HUES48 (cell line): Measurements from ENCODE around the gene JADE2.
"Not testable (repeated sequence)": the region's sequence is repeated elsewhere in the genome, so short reads cannot be mapped to it uniquely, and the experiment has no call there.

ENCODE experiments used
- H3K27ac ChIP-seq: one replicate; pipeline ENCODE4 v1.7.0; 2013; ENCODE audit warnings: low read depth, low read length, inconsistent platforms
- H3K27me3 ChIP-seq: 2 replicates; pipeline ENCODE4 v1.6.1; 2013; ENCODE audit warnings: mild to moderate bottlenecking, low read length; ENCODE audit not compliant: control insufficient read depth, insufficient read depth
- H3K36me3 ChIP-seq: 2 replicates; pipeline ENCODE4 v1.6.1; 2013; ENCODE audit warnings: low read length; ENCODE audit not compliant: control insufficient read depth, insufficient read depth
- H3K4me1 ChIP-seq: 2 replicates; pipeline ENCODE4 v1.6.1; 2013; ENCODE audit warnings: mild to moderate bottlenecking, low read length; ENCODE audit not compliant: control insufficient read depth, insufficient read depth
- H3K4me3 ChIP-seq: 2 replicates; pipeline ENCODE4 v1.5.1; 2013; ENCODE audit warnings: mild to moderate bottlenecking, low read depth, low read length
- H3K9ac ChIP-seq: 2 replicates; pipeline ENCODE4 v1.6.1; 2013; ENCODE audit warnings: mild to moderate bottlenecking, low read depth, low read length, moderate library complexity
- H3K9me3 ChIP-seq: 2 replicates; pipeline ENCODE4 v1.6.1; 2013; ENCODE audit warnings: low read length; ENCODE audit not compliant: control insufficient read depth, insufficient read depth

Gene JADE2

DNA sequence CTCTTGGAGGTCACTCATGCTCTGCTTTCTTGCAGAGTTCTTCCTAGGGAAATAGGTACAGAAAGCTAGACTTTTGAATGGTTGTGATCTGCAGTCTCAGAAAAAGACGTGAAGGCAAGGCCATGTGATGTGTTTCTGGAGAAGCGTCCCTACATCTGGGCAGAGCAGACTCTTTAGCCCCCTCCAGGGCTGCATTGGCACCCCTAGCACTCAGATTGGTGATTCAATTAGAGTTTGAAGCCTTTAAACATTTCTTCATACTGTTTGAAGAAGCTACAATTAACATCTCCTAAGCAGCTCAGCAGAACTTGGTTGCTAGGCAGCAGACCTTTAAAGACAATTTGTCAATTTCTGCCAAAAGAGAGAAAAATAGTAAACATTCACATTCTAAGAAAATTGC lies 21.6 kb downstream of the JADE2 start:
- peaks cover 71% of the 10 kb centered on the region for H3K36me3 ChIP-seq
- H3K9ac ChIP-seq: no peak overlapping the region
- no peaks in the 10 kb centered on the region for H3K9me3 ChIP-seq
- H3K4me1 ChIP-seq: peaks cover 10% of the 10 kb centered on the region
- no peak overlapping the region for H3K4me3 ChIP-seq
- H3K27me3 ChIP-seq: no peaks in the 10 kb centered on the region
- no peak overlapping the region for H3K27ac ChIP-seq

DNA sequence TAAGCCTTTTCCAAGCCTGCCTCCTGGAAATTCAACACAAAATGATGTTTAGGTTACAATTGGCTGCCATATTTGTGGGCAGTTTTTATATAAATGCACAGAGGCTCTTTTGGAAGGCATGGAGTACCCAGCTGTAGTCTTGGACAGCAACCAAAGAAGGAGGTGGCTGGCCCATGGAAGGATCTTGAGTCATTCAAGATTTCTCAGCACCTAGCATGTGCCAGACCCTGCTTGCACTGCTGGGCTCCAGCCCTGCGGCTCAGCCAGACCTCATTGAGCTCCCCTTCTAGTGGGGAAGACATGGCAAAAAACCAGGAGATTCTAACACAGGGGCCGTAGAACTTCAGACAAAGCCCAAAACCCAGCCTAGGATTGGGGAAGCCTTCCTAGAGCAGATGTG lies 22.1 kb downstream of the JADE2 start:
- Histone ChIP-seq H3K27ac (no peak overlapping the region), H3K9me3 (no peaks in the 10 kb centered on the region), H3K27me3 (no peaks in the 10 kb centered on the region), H3K4me1 (peaks cover 10% of the 10 kb centered on the region; the same call in 1 of the 2 replicates), H3K36me3 (peaks cover 76% of the 10 kb centered on the region), H3K4me3 (no peak overlapping the region), H3K9ac (no peak overlapping the region)

DNA sequence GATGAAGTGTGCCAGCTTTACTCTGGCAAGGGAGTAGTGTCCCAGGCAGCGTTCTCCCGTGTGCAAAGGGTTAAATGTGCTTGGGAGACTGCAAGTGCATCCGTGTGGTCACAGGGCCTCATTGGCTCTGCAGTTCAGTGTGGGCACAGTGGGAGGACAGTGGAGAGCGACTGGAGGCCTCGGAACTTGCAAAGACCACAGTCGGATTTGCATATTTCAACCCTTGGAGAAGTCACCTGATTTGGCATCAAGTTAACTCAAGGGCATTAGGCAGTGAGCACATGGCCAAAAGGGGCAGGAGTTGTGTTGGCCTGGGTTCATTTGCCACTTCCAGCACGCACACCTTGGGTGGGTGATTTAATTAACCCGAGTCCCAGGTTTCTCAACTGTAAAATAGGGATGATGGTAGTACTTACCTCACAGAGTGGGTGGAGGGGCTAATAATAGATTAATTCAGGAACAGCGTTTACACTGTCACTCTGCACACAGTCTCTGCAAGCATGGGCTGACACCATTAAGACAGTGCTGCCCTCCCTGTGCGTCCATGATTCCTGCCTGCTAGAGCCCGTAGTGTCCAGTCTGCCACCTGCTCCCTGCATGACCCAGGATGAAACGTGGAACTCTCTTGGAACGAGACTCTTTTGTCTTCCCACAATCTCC lies 22.7 kb downstream of the JADE2 start:
- Histone ChIP-seq H3K4me1 (peaks cover 10% of the 10 kb centered on the region; the same call in 1 of the 2 replicates), H3K27me3 (no peaks in the 10 kb centered on the region), H3K27ac (no peak overlapping the region), H3K4me3 (no peak overlapping the region), H3K9ac (no peak overlapping the region), H3K36me3 (peaks cover 78% of the 10 kb centered on the region), H3K9me3 (no peaks in the 10 kb centered on the region)

DNA sequence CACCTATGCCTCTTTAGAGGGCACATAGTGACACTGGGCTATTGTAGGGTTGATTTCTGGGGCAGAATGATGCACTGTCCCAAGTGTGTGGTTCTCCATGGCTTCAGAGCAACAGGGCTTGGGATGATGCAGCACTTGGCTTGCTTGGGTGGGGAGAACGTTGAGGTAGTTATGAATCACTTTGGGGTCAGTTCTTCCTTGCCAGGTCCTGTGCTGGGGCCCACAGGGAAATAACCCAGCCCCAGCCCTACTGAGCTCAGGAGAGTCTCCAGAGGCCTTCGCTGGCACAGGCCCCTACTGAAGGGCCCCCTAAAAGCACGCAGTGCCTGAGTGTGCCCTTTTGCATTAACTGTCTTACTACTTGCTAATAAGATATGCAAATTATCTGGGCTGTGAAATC lies 24.2 kb downstream of the JADE2 start:
- no peak overlapping the region for H3K27ac ChIP-seq
- peaks cover 10% of the 10 kb centered on the region; the same call in 1 of the 2 replicates for H3K4me1 ChIP-seq
- H3K36me3 ChIP-seq: peaks cover 80% of the 10 kb centered on the region

DNA sequence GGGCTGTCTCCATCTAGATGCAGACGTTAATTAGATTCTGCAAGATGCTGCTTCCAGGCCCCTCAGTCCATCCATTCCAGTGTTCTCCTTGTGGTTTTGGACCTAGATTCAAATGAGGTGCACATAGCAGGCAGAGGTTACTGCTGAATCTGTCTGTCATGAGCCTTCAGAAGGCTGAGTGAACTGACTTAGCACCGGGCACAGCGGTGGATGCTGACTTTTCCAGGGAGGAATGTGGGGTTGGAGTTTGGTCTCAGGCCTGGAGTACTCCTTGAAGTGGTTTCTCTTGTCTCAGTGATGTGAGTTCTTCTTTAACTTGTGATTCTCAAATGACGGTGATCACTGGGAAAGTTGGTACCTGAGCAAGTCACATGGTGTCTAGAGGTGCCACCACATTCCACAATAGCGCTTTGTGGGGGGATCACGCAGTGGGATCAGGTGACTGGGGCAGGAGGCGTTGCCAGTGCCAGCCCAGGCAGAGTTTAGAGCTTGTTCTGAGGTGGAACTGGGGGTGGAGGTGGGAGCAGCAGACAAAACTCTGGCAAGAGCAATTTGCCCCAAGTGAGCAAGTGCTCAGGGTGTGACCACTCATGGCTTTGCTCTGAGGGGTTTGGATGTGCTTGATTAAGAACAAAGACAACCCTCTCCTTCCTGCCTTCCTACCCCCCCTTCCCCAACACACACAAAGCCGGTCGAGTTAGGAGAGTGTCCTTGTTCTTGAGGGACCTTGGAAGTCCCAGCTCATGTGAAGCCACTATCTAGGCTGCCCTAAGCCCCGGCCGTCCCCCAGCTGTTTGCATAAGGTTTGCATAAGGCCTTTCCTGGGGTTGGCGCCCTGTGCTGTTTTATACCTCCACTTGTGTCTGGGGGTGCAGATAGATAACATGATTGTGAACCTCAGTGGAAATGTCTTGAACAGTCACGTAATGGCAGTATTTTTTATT lies 25.1 kb downstream of the JADE2 start:
- Histone ChIP-seq H3K36me3 (peaks cover 81% of the 10 kb centered on the region), H3K27ac (no peak overlapping the region), H3K9ac (no peak overlapping the region), H3K4me3 (no peak overlapping the region), H3K9me3 (no peaks in the 10 kb centered on the region), H3K27me3 (no peaks in the 10 kb centered on the region), H3K4me1 (peaks cover 10% of the 10 kb centered on the region; the same call in 1 of the 2 replicates)

More for the DNA sequence above, 24.2 kb downstream of the JADE2 start:
- Histone ChIP-seq H3K27me3 (no peaks in the 10 kb centered on the region), H3K4me3 (no peak overlapping the region), H3K9ac (no peak overlapping the region), H3K9me3 (no peaks in the 10 kb centered on the region)

DNA sequence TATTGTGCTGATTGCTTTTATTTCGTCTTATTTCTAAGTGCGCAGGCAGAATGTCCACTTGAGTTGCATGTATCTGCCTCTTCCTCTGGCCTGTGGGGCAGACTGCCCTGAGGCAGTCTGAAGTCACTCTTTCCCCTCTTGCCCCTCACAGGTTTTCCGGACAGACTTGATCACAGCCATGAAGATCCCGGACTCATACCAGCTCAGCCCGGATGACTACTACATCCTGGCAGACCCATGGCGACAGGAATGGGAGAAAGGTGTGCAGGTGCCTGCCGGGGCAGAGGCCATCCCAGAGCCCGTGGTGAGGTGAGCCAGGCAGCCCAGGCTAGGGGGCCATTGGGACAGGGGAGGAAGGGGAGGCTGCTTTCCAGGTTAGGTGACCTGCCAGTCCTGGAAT lies 26.4 kb downstream of the JADE2 start:
- Histone ChIP-seq H3K36me3 (peaks cover 83% of the 10 kb centered on the region), H3K27ac (no peak overlapping the region), H3K4me3 (no peak overlapping the region), H3K4me1 (peaks cover 10% of the 10 kb centered on the region; the same call in 1 of the 2 replicates), H3K9me3 (no peaks in the 10 kb centered on the region), H3K27me3 (no peaks in the 10 kb centered on the region), H3K9ac (no peak overlapping the region)

DNA sequence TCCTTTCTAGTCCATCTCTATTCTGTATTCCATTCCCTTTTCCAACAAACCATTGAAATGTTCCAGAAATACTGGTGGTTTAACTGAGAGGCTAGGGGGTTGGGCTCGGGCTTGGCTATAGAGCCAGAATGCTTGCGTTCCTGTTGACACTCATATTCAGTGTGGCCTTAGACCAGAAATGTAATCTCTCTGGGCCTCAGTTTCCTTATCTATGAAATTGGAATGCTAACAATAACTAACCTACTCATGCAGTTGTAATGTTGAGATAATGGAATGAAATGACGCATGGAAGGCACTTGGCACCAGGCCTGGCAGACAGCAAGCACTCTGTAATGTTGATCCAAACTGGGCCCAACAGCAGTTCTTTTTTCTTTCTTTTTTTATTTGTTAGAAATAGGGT lies 26.8 kb downstream of the JADE2 start:
- Histone ChIP-seq H3K36me3 (peaks cover 79% of the 10 kb centered on the region), H3K4me3 (no peak overlapping the region), H3K9ac (no peak overlapping the region), H3K27me3 (no peaks in the 10 kb centered on the region), H3K9me3 (no peaks in the 10 kb centered on the region), H3K4me1 (peaks cover 10% of the 10 kb centered on the region; the same call in 1 of the 2 replicates), H3K27ac (no peak overlapping the region)

DNA sequence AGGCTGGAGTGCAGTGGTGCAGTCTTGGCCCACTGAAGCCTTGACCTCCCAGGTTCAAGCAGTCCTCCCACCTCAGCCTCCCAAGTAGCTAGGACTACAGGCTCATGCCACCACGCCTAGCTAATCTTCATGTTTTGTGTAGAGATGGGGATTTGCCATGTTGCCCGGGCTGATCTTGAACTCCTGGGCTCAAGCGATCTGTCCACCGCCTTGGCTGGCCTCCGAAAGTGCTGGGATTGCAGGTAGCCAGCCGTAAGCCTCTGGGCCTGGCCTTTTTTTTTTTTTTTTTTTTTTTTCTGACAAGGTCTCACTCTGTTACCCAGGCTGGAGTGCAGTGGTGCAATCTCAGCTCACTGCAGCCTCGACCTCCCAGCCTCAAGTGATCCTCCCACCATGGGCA lies 27.2 kb downstream of the JADE2 start:
- not testable (repeated sequence) for H3K4me3 ChIP-seq, H3K27ac ChIP-seq, H3K9me3 ChIP-seq, H3K9ac ChIP-seq, H3K27me3 ChIP-seq
- peaks cover 10% of the 10 kb centered on the region; the same call in 1 of the 2 replicates for H3K4me1 ChIP-seq
- H3K36me3 ChIP-seq: peaks cover 75% of the 10 kb centered on the region

DNA sequence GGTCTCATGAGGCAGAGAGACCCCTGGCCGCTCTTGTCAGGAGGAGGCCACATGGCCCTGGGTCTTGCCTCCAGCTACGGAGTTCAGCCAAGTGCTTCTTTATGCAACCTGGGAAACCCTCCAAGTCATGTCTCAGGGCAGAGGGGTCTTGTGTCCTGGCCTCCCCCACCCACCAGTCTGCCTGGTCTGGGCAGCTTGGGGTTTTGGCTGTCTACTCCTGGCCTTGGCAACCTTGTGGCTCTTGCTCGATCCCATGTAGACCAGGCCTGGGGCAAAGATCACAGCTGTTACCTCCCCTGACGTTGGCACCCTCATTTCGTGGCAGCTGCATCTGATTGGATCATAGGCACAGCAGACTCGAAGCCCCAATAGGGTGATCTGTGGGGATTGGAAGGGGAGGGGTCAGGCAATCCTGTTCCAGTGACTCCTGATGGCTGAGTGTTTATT lies 28.4 kb downstream of the JADE2 start:
- no peak overlapping the region for H3K4me3 ChIP-seq
- H3K4me1 ChIP-seq: peaks cover 10% of the 10 kb centered on the region; the same call in 1 of the 2 replicates
- H3K9ac ChIP-seq: no peak overlapping the region
- H3K36me3 ChIP-seq: peaks cover 67% of the 10 kb centered on the region
- H3K27ac ChIP-seq: no peak overlapping the region
- H3K27me3 ChIP-seq: no peaks in the 10 kb centered on the region
- no peaks in the 10 kb centered on the region for H3K9me3 ChIP-seq

DNA sequence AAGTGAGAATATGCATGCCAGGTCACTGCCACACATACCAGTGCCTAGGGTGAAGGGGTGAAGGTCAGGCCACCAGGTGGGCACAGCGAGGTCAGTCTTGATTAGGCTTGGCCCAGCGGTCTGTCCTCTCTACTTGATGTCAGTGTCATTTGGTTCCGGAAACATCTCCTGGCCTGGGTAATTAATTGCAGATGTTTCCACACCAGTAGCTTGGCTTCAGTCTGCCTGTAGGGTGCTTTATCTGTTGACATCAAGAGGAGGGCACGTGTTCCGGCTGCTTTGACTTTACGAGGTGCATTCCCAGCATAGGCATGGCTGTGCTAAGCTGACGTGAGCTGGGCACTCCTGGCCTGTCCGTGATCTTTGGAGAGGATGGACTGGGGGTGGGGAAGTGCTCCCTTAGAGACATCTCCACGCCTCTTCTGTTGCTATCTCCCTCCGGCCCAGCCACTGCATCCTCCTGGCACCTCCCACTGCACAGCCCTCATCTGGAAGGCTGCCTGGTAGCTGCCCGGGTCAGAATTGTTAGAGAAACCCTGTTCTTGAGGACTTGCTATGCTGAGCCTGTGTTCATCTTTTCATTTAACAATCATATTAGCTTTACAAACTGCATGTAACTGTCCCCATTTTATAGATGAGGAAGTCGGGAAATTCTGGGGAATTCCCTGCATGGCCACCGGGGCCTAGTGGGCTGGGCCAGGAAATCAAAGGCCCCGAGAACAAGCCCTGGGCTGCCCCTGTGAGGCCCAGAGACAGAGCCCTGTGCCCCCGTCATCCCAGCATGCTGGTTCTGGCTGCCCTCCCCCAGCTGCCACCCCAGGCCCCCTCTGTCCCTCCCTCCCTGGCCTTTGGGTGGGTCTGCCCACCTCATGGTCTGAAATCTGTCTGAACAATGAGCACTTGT lies 29.1 kb downstream of the JADE2 start:
- Histone ChIP-seq H3K36me3 (peaks cover 71% of the 10 kb centered on the region), H3K9me3 (no peaks in the 10 kb centered on the region), H3K4me3 (no peak overlapping the region), H3K27me3 (no peaks in the 10 kb centered on the region), H3K9ac (no peak overlapping the region), H3K4me1 (peaks cover 10% of the 10 kb centered on the region; the same call in 1 of the 2 replicates), H3K27ac (no peak overlapping the region)
